Superior temporal gyrus (tissue), 1 donor: Measurements from ENCODE around the gene TBC1D10B.
"Not testable (repeated sequence)": the region's sequence is repeated elsewhere in the genome, so short reads cannot be mapped to it uniquely, and the experiment has no call there.

Experiments
- DNase-seq: peaks from one replicate; pipeline ENCODE4 v3.0.0-alpha.2; 2016; ENCODE audit errors: extremely low spot score

The TBC1D10B gene

GRCh38 chr16:30397776-30398660 lies 27.7 kb upstream of the TBC1D10B start:
- no peak for DNase-seq

- no peak for DNase-seq
Measured at GRCh38 chr16:30397056-30397455, 26.8 kb upstream of the TBC1D10B start.

GRCh38 chr16:30396627-30397026 lies 26.3 kb upstream of the TBC1D10B start:
- DNase-seq = not testable (repeated sequence)

DNA sequence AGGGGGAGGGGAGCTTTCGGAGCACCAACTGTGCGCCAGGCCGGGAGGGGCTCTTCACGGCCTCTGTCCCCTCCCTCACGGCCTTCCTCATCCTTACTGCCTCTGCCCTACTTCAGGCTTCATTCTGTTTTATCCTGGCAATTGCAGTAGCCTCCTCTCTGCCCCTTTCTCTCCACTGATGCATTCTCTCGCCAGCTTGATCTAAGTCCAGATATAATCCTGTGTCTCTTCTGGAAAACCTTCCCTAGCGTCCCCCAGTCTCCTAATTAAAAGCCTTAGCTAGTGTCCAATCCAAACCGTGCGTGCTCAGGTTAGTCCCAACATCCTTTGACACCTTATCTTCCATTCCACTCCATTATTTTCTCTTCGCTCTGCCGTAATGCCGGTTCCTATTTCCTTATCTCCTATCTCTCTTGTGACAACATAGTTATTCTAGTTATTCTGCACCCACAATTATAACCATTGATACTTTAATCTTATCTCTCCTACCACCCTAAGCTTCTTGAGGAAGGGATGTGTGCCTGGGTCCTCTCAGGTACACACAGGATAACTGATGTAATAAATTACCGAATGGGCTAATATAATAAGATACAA lies 25.8 kb upstream of the TBC1D10B start:
- peak; percentile 27 for DNase-seq

- DNase-seq = peak; percentile 89
Measured at GRCh38 chr16:30395155-30395991, 25.1 kb upstream of the TBC1D10B start, which contains the start of gene ZNF48. Gene ZNF48, plus strand, starts transcription at chr16:30395420. Its CDS starts 375 bp downstream, at chr16:30395795.

- peak; percentile 34 for DNase-seq
Measured at GRCh38 chr16:30394592-30395154, 24.4 kb upstream of the TBC1D10B start.

DNA sequence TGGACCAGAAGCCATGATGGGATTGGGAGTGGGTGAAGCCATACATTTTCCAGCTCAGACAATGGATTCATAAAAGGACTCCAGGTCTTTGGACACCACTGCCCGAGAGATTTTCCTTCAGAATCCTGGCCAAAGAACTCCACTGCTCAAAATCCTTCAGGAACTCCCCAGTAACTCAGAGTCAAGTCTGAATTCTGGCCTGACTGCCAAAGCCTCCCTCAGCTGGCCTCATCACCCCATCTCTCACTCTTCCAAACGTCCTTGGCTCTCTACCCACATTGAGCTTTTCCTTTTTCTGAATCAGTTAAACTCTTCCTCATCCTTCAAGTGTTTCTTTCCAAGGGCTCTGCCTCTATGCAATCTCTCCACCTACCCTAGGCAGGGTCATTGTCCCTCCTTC lies 13.2 kb upstream of the TBC1D10B start:
- no peak for DNase-seq

- no peak for DNase-seq
Measured at GRCh38 chr16:30382111-30382881, 12.0 kb upstream of the TBC1D10B start, which contains the start of gene SEPTIN1. Gene SEPTIN1, minus strand, starts transcription at chr16:30382561. Its CDS starts 19 bp downstream, at chr16:30382542.

GRCh38 chr16:30381291-30382041 lies 11.2 kb upstream of the TBC1D10B start:
- no peak for DNase-seq

DNA sequence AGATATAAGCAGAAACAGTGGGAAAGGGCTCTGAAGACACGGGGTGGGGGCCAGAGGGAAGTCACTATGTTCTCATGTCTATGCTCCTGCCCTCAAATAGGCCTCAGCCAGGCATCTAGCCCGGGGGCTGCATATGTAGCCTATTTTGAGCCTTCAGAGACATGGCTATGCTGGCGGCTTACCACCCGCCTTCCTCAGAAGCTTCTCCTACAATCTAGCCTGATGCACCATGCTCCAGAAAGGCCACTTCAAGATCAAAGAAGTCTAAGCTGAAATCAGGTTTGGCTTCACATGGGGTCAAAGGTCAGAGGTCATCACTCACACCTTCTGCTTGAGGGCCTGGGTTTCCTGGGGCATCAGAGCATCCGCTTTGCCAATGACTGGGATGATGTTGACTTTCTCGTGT lies 10.5 kb upstream of the TBC1D10B start:
- DNase-seq = no peak

- no peak for DNase-seq
Measured at GRCh38 chr16:30380072-30380802, 9.9 kb upstream of the TBC1D10B start.

- DNase-seq = no peak
Measured at GRCh38 chr16:30379158-30379783, 9.0 kb upstream of the TBC1D10B start.

DNA sequence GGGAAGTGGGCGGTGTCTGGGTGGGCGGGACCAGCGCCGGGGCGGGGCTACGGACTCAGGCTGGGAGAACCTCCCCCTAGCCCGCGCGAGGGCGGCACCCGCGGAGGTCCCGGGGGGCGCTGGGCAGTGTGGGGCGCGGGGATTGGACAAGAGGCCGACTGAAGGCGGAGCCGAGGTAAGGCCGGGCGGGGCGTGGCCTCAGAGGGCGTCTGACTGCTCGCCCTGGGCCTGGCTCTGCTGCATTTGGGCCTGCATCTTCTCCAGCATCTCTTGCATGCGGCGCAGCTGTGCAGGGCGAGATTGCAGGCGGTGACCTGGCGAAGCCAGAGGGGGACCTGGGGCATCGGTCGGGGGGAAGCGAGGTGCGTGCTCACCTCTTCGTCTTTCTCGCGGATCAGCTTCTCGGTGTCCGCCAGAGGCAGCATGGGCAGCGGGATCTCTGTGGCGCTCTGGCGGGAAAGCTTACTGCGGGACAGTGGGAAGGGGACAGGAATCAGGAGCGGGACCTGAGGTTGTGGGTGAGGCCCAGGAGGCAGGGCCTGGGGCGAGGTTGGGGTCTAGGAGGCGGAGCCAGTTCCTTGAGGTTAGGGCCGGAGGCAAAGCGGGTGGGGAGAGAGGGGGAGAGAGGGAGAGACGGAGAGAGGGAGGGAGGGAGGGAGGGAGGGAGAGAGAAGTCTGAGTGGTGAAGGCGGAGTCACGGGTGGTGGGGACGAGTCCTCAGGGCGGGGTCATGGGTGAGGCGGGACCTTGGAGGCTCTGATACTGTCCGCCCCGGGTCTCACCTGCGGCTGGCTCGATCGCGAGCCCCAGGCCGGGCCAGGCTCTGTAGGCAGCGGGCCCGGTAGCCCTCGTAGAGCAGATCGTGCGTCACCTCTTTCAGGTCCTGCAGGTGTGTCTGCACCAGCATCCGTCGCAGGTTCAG lies 8.2 kb upstream of the TBC1D10B start:
- DNase-seq = peak; percentile 98

DNA sequence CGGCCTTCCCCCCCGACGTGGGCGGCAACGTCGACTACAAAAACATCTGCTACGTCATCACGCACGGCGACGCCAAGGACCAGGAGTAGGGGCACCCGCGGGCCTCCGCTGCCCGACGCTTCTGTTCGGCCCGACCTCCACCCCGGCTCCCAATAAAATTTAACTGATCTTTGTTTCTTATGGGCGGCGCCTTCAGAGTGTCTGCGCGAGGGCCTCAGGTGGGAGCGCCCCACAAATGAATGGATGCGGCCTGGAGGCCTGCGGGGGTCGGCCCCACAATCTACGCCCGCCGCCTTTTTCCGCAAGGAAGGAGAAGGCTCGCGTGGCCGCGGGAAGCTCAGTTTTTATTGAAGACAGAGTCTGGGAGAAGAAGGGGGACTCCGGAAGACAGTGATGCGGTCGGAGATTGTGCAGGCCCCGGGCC lies 7.5 kb upstream of the TBC1D10B start:
- peak; percentile 94 for DNase-seq

DNA sequence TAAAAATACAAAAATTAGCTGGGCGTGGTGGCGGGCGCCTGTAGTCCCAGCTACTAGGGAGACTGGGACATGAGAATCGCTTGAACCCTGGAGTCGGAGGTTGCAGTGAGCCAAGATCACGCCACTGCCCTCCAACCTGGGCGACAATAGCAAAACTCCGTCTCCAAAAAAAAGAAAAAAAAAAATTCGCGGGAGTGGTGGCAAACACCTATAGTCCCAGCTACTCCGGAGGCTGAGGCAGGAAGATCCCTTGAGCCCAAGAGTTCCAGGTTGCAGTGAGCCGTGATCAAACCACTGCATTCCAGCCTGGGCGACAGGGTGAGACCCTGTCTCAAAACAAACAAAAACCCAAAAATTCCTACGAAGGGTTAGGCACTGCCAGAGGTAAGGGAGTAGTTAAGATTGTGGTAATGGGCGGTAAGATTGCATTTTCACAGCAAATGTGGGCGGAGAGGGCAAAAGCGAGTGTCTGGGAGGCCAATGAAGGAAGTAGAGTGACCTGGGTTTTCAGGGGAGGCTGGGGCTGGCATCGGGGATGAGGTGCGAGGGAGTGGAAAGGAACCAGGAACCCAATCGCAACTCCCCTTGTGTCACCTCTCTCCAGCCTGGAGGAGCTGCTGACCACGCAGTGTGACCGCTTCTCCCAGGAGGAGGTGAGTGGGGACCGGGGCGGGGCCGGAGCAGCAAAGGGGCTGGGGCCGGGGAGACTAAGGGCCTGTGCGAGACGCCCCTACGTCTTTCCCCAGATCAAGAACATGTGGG lies 6.9 kb upstream of the TBC1D10B start:
- no peak for DNase-seq

GRCh38 chr16:30376461-30376902 lies 6.2 kb upstream of the TBC1D10B start:
- no peak for DNase-seq

- DNase-seq = no peak
Measured at GRCh38 chr16:30375864-30376263, 5.6 kb upstream of the TBC1D10B start.
